SK-N-MC (cell line): ENCODE data around the gene SPPL2A.

Source experiments
- EZH2 ChIP-seq: fragments of 200-600 bp; sonication (generic); IDR thresholded peaks from one replicate; pipeline ENCODE4 v1.6.1; 2017; ENCODE audit warnings: antibody characterized with exemption
- FOXP2 ChIP-seq: optimal IDR thresholded peaks from 2 replicates; pipeline ENCODE3; 2011; ENCODE audit warnings: mild to moderate bottlenecking, moderate library complexity; ENCODE audit not compliant: insufficient read depth; ENCODE audit errors: extremely low read length, control extremely low read depth
- POLR2AphosphoS5 ChIP-seq: IDR thresholded peaks from 2 replicates; pipeline ENCODE4 v1.6.1; 2012; ENCODE audit warnings: mild to moderate bottlenecking, low read depth, low read length, borderline replicate concordance

DNA sequence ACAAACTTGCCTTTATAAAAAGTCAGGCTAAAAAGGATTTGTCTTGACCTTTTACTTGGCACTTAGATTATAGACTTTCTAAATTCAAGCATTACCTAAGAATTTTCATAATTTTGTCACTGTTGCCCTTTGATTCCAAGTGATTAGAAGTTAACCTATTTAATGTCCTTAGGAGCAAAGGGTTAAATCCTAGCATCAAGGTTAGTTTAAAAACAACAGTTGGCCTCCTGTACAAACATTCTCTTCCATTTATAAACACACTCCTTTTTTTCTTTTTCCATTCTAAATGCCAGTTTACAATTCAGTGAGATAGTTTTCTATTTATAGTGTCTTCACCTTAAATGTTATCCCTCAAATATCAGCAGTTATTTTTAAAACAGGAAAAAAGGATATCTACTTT is 18.4 kb upstream of the SPPL2A start:
- TF ChIP-seq POLR2AphosphoS5 (no peak), EZH2 (no peak), FOXP2 (no peak)
